Endometrial microvascular endothelial cells (primary cell): ENCODE measurements around the gene PRR11. TPM values are rescaled to one million over a fixed set of nuclear protein-coding genes. Genes with fewer than 3 reads are reported as not detected.
"Not testable (repeated sequence)": the region's sequence is repeated elsewhere in the genome, so short reads cannot be mapped to it uniquely, and the experiment has no call there.

Source experiments
- in situ Hi-C: cut with HindIII; loops from 2 replicates; pipeline ENCODE4 v1.10.0; 2017; ENCODE audit warnings: low sequenced_read_pairs, low pct_unique_long_range_greater_than_20kb; ENCODE audit errors: inconsistent ontology term
- total RNA-seq: library from RNA; depleted of rRNA; stranded (reverse); fragments of >200 nt; gene quantifications from one replicate; pipeline ENCODE4 v1.2.3, GENCODE V29; 2015; ENCODE audit errors: inconsistent ontology term

The PRR11 gene
- total RNA-seq = 54.0 TPM

DNA sequence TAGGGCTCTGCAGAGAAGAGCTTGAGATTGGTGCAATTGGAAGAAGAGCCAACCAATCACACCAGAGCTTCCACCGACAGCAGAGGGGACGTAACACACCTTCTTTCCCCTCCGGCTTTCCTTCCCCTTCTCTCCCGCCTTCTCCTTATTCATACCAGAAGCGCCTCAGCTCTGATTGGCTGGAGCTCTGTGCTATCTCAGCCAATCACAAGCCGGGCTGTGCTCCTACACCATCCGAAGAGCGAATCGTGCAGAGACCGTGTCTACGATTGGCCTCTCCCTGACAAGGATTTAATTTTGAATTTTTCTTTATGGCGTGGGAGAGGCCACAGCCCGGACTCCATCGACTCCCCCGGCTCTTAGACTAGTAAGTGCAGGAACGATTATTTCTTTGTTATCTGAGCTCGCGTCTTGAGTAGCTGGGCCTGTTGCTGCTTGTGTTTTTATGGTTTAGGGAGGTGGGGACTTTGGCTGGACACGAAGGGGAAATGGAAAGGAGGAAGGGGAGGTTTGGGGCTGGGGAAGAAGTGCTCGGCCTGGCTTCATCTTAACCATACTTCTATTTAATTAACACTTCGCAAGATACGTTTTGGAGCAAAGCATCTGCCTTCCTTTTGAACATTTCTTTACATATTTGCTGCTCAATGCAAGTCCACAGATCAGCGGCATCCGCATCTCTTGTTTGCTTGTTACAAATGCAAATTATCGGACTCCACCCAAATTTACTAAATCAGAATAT, at the start of gene PRR11:
Gene PRR11 (plus strand): TSS at position 308 of the 739 bp plus-strand sequence. CDS start 14,007 bp downstream, outside the sequence.
- in situ Hi-C loops = no loop called here

DNA sequence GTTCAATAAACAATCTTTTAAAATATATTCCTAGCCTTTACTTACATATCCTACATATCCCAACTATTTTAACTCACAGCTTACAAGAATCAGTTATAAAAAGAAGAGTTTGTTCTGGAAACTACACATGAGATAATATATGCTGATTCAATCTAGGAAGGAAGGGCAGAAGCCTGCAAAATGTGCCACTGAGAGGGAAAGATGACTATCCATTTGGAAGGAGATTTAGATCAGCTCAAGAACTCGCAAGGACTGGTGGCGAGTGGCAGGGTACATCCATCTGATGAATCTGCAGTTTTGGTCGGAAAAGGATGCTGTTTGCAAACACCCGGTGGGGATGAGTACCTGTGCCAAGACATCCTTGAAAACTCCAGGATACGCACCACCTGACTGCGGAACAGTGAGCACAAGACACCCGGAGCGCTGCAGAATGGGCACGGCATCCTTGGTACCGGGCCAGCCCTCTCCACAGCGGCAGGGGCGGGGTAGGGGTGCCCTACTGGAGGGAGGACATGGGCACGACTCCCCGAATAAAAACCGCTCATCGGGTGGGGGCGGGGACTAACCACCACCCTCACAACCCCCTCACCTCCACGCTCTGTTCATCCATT, 49.6 kb upstream of the PRR11 start:
- in situ Hi-C loops = no loop called here

DNA sequence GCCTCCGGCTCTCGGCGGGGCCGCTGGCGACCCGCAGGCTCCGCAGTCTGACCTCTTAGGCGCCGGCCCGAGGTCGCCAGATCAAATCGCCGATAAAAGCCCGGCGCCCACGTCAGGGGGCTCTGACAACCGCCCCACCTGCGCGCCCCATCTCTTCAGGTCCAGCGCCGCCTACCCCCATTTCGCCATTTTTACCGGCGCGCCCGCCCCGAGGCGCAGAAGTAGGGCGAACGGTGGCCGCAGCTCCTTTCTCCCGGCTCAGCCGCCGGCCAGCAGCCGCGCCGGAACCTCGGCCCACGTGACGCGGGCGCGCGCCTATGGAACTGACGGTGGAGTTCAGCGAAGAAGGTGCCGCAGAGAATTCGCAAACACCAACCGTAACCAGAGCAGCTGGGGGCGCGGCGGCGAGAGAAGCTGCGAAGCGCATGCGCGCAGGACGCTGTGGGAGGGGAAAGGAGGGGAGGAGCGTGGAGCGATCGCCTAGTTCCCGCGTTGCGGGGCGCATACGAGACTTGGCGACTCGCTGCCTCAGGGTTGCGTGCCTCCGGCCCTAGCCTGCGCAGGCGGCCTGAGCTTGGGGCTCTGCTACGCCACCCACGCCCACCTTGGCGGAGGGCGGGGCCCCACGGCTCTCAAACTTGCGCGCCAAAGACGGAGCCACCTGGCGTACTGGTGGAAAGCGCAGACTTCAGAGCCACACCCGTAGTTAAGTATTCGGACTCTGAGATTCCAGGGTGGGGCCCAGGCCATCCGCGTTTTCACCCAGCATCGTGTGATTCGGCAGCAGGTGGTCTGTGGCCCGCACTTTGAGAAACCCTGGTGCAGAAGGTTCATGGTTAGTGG, 48.9 kb upstream of the PRR11 start, which contains the start of gene TRIM37:
Gene TRIM37 (minus strand): TSS at position 418 of the 843 bp plus-strand sequence. CDS start 419 bp downstream, outside the sequence.
- in situ Hi-C loops = no loop called here

DNA sequence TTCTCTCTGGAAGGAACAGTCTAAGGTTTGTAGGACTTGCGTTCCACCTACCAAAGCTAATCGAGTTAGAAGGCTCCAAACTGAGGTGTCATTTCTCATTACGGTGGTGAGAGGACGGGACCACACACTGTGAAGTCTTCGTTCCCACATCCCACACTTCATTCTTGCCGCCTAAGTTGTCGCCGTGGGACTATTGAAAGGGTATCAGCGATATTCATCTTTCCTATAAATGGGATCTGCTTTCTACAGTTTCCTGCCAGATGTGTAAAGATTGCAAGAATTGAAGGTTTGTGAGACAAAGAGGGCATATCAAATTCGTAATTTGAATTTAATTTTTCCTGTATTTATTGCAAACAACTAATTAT, 48.3 kb upstream of the PRR11 start:
- in situ Hi-C loops = no loop called here

DNA sequence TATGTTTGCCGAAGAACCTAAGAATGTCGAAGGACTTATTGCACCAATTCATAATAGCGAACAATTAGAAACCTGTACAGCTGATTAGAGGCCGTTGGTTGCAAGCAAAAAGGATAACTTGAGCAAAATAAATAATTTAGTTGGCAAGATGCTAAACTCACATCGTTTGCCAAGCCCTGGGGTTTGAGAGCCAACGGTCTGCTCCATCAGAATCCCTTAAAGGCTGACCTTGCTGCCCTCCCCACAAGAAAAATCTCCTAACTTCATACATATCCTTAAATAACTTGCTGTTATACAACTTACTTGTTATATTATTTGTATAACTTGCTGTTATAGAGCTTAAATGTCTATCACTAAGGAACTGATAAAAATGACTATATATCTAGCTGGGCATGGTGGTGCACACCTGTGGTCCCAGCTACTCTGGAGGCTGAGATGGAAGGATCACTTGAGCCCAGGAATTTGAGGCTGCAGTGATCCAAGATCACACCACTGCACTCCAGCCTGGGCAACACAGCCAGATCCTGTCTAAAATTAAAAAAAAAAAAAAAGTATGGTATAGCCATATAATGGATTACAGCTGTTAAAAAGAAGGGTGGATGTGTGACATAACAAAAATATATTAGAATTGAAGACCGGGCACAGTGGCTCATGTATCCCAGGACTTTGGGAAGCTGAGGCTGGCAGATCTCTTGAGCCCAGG, 47.0 kb upstream of the PRR11 start:
- in situ Hi-C loops = no loop called here

DNA sequence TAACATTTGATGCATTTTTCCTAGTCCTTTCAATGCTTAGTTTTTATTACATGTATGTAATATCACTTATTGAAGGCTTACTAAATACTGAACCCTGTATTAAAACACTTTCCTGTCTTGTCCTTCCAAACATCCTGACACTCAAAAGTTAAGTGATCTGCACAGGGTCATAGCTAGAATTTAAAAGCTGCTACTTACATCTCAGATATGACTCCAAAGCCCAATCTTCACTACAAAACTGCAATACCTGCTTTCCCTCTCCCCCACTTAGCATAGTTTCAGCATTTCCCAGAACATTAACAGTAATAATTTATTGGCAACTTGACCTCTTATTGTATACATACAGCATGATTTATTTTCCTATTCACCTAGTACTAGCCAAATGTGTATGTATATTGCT, 44.6 kb upstream of the PRR11 start:
- in situ Hi-C loops = no loop called here

DNA sequence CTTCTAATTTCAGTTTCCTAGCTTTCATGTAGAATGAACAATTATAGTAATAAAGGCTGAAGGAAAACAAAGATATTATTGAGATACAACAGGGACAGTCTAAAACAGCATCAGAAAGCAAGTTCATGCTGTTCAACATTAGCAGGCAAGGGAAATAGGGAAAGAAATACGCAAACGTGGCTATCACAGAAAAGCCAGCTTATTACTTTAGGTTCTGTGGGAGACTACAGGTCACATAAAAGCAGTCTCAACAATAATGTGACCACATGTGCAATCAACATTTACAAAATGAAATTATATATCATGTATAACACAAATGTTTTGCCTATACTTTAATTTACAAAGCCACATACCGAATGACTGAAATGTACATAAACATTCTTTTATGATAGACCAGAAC, 44.0 kb upstream of the PRR11 start:
- in situ Hi-C loops = no loop called here

DNA sequence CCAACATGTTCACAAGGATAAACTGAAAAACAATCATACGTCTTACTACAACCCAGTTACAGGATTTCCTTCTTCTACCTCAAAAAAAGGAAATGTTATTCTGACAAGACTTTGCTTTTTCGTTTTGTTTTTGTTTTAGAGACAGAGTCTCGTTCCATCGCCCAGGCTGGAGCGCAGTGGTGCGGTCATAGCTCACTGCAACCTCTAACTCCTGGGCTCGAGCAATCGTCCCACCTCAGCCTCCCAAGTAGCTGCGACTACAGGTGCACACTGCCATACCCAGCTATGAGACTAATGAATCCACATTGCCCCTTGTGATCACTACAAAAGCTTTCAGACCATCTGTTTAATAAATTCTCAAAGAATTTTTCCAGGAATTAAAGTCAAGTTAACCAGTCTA, 40.1 kb upstream of the PRR11 start:
- in situ Hi-C loops = no loop called here

DNA sequence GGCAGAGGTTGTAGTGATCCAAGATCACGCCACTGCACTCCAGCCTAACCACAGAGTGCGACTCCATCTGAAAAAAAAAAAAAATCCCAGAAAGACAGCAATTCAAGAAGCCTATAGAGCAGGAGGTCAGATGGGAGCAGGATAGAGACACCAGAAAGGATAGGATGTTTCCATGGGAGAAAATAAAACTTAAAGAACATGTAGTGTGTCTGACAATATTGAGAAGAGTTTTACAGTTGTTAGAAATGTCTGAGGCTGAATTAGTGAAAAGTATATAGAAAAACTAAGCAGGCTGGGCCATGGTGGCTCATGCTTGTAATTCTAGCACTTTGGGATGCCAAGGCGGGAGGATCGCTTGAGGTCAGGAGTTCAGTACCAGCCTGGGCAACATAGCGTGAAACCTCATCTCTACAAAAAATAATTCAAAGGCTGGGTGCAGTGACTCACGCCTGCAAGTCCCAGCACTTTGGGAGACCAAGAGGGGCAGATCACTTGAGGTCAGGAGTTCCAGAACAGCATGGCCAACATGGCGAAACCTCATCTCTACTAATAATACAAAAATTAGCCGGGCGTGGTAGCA, 33.6 kb upstream of the PRR11 start:
- in situ Hi-C loops = no loop called here

DNA sequence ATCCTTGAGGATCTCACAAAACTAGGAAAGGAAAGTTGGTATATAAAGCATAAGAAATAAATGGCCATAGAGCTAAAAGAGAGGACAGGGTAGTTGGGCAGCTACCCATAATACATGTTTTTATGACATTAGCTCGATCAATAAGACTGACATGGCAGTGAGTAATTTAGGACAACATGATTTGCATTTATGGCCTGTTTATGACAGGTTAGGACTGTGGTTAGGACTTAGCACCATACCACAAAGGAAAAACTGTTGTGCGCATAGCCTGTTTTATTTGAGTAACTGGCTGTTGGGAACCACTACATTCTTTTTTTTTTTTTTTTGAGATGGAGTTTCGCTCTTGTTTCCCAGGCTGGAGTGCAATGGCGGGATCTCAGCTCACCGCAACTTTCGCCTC, 30.9 kb upstream of the PRR11 start:
- in situ Hi-C loops = no loop called here

DNA sequence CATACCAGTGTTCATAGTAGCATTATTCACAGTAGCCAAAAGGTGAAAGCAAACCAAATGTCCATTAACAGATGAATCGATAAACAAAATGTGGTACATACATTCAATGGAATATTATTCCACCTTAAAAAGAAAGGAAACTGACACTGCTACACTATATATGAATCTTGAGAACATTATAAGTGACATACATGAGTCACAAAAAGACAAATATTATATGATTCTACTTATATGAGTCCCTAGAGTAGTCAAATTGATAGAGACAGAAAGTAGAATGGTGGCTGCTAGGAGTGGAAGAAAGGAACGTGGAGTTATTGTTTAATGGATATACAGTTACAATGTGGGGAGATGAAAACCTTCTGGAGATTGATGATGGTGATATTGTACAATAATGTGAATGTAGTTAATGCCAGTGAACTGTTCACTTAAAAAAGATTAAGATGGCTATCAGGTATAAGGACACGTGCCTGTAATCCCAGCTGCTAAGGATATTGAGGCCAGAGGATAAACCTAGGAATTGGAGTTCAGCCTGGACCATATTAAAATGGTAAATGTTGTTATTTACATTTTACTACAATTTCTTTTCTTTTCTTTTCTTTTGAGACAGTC, 28.6 kb upstream of the PRR11 start:
- in situ Hi-C loops = no loop called here

DNA sequence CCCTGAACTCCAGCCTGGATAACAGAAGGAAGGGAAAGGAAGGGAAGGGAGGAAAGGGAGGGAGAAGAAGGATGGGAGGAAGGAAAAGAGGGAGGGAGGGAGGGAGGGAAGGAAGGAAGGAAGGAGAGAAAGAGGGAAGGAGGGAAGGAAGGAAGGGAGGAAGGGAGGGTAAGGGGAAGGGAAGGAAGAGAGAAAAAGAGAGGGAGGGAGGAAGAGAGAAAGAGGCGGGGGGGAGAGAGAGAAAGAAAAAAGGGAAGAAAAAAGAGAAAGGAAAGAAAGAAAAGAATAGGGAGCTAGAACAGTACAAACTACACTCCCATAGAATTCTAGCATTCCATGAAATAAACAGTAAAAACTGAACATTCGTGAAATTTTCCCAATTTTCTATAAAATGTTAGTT, 25.7 kb upstream of the PRR11 start:
- in situ Hi-C loops = no loop called here

DNA sequence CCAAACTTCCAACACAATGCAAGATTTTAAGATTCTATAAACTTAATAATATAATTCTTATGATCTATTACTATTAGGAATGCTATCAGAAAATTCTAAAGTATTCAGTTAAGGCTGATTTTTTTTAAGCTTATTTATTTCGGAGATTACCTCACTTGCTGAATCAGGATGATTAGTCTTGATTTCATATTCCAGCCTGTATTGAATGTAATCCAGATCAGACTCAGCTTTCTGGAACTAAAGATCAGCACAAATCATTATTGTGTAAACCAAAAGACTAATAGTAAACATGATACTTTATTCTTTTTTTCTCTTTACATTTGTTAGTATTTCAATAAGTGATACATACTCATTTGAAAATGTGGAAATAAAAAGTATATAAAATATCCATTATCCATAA, 24.4 kb upstream of the PRR11 start:
- in situ Hi-C loops = no loop called here

DNA sequence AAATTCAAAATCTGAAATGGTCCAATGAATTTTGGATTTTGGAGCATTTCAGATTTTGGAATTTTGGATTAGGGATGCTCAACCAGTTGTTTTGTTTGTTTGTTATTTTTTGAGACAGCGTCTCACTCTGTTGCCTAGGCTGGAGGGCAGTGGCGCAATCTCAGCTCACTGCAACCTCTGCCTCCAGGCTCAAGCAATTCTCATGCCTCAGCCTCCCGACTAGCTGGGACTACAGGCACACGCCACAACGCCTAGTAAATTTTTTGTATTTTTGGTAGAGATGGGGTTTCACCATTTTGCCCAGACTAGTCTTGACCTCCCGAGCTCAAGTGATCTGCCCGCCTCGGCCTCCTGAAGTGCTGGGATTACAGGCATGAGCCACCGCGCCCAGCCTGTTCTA, 17.2 kb upstream of the PRR11 start:
- in situ Hi-C loops = not testable (repeated sequence)

DNA sequence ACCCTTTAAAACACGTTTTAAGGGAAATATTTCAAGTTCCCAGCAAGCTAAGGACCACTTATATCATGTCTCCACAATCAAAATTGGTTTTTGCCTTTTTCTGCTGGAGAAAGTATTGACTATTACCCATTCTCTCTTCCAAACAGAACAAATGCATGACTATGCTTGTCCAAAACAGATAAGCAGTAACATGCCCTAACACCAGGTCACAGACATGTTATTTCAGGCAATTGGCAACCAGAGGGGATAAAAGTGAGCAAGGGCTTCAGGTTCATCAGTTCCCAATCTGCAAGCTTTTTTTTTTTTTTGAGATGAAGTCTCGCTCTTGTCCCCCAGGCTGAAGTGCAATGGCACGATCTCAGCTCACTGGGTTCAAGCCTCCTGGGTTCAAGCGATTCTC, 15.6 kb upstream of the PRR11 start:
- in situ Hi-C loops = no loop called here

DNA sequence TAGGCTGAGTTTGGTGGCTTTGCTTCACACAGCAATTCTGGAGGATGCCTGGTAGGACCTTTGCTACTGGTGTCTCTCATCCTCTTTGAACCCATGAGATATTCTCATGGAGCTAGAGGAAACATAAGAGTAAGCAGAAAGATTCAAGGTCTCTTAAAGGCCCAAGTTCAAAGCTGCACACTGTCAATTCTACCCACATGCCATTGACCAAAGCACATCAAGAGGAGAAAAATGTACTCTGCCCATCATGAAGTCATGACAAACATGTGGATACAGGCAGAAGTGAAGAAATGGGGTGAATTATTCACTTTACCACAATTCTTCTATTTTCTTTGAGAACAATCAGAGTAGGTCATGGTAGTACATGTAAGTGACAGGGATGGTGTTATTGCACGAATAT, 13.7 kb upstream of the PRR11 start:
- in situ Hi-C loops = no loop called here

DNA sequence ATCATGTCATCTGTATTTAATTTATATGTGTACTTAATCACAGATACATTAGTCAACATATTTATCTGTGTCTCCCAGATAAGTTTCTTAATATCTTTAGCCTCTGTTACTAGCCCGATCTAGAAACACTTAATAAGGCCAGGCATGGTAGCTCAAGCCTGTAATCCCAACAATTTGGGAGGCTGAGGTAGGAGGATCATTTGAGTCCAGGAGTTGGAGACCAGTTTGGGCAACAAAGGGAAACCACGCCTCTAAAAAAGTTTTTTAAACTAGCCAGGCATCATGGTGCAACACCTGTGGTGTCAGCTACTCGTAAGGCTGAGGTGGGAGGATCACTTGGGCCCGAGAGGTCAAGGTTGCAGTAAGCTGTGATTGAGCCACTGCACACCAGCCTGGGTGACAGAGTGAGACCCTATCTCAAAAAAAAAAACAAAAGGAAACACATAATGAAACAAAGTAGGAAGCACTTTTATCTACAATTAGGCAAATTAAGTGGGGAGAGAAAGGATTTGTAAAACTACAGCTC, 9.9 kb upstream of the PRR11 start:
- in situ Hi-C loops = no loop called here

DNA sequence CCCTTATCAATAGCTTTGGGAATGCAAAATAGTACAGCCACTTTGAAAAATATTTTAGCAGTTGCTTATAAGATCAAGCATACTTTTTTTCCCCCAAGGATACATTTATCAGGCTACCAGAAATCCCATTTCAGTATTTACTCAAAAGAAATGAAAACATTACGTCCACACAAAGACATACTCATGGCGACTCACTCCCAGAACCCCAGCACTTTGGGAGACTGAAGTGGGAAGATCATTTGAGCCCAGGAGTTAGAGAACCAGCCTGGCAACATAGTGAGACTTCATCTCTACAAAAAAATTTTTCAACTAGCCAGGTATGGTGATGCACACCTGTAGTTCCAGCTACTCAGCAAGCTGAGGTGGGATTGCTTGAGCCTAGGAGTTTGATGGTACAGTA, 6.5 kb upstream of the PRR11 start:
- in situ Hi-C loops = no loop called here
